Cardiac muscle cell (in vitro differentiated cells and primary cell): Measurements from ENCODE around the gene TNFSF13B. TPM values are rescaled to one million over a fixed set of nuclear protein-coding genes. Genes with fewer than 3 reads are reported as not detected.

Source experiments
- DNase-seq, 2 donors: peaks; one replicate each; pipeline versions ENCODE4 v3.0.0 to v3.0.0-alpha.2; 2010 to 2017; ENCODE audit warnings: low read depth in 1 of 2, low spot score in 1 of 2
- H3K27ac ChIP-seq: fragments of 200-600 bp; sonication (generic); 2 replicates; pipeline ENCODE4 v1.5.1; 2016
- H3K27me3 ChIP-seq: fragments of 200-600 bp; sonication (generic); 2 replicates; pipeline ENCODE4 v1.6.0; 2016; ENCODE audit warnings: control low read depth
- H3K36me3 ChIP-seq: fragments of 200-600 bp; sonication (generic); 2 replicates; pipeline ENCODE4 v1.5.1; 2016; ENCODE audit warnings: control low read depth
- H3K4me1 ChIP-seq: fragments of 200-600 bp; sonication (generic); 2 replicates; pipeline ENCODE4 v1.8.1; 2017; ENCODE audit warnings: low read depth, mild to moderate bottlenecking, mixed run types
- H3K4me3 ChIP-seq: fragments of 200-600 bp; sonication (generic); 2 replicates; pipeline ENCODE4 v1.5.1; 2016; ENCODE audit warnings: mild to moderate bottlenecking
- H3K9me3 ChIP-seq: fragments of 200-600 bp; sonication (generic); 2 replicates; pipeline ENCODE4 v1.5.1; 2017; ENCODE audit warnings: low read depth, mild to moderate bottlenecking, control low read depth
- CTCF ChIP-seq: IDR thresholded peaks from 2 replicates; pipeline ENCODE4 v1.5.1; 2012; ENCODE audit warnings: low read depth, mild to moderate bottlenecking, low read length
- polyA plus RNA-seq: library from polyadenylated mRNA; unstranded; fragments of >200 nt; fragmentation: Nextera tagmentation; extraction: Ambion mirVana; gene quantifications from 2 replicates; pipeline ENCODE4 v1.2.1, GENCODE V29; 2016
- total RNA-seq: library from RNA; depleted of rRNA; stranded (reverse); fragments of >200 nt; gene quantifications from 2 replicates; pipeline ENCODE4 v1.2.3, GENCODE V29; 2016

TNFSF13B gene
- total and polyA plus RNA-seq, 2 experiments from 2014 or later = 0.56 to 0.69 TPM

GRCh38 chr13:108227651-108228272 lies 41.8 kb upstream of the TNFSF13B start:
- Histone ChIP-seq H3K4me3 (no peak overlapping the region), H3K9me3 (no peaks in the 10 kb centered on the region), H3K36me3 (no peaks in the 10 kb centered on the region), H3K27me3 (no peaks in the 10 kb centered on the region), H3K27ac (peak overlapping the region; percentile 92), H3K4me1 (peaks cover 62% of the 10 kb centered on the region)
- peak; percentile 71 for TF ChIP-seq CTCF
- DNase-seq = peak; percentile 32 to 64

GRCh38 chr13:108230377-108230776 lies 39.1 kb upstream of the TNFSF13B start:
- no peak overlapping the region for H3K27ac ChIP-seq
- H3K9me3 ChIP-seq = no peaks in the 10 kb centered on the region
- H3K36me3 ChIP-seq = no peaks in the 10 kb centered on the region
- H3K4me3 ChIP-seq = no peak overlapping the region
- no peak for DNase-seq
- peaks cover 36% of the 10 kb centered on the region for H3K4me1 ChIP-seq
- TF ChIP-seq CTCF = no peak
- H3K27me3 ChIP-seq = no peaks in the 10 kb centered on the region

- no peaks in the 10 kb centered on the region for H3K36me3 ChIP-seq
- no peaks in the 10 kb centered on the region for H3K9me3 ChIP-seq
- no peaks in the 10 kb centered on the region for H3K27me3 ChIP-seq
- H3K4me1 ChIP-seq = no peaks in the 10 kb centered on the region
- no peak overlapping the region for H3K4me3 ChIP-seq
- no peak overlapping the region for H3K27ac ChIP-seq
- no peak for DNase-seq
- no peak for TF ChIP-seq CTCF
Measured at GRCh38 chr13:108249150-108249549, 20.4 kb upstream of the TNFSF13B start.

GRCh38 chr13:108257248-108257647 lies 12.3 kb upstream of the TNFSF13B start:
- H3K9me3 ChIP-seq = no peaks in the 10 kb centered on the region
- H3K27me3 ChIP-seq = no peaks in the 10 kb centered on the region
- no peak overlapping the region for H3K27ac ChIP-seq
- no peak for DNase-seq
- TF ChIP-seq CTCF = no peak
- no peaks in the 10 kb centered on the region for H3K4me1 ChIP-seq
- H3K4me3 ChIP-seq = no peak overlapping the region
- no peaks in the 10 kb centered on the region for H3K36me3 ChIP-seq

- DNase-seq = no peak
- TF ChIP-seq CTCF = no peak
Measured at GRCh38 chr13:108263621-108264355, 5.7 kb upstream of the TNFSF13B start.

More at GRCh38 chr13:108263621-108264355, 5.7 kb upstream of the TNFSF13B start:
- H3K4me1 ChIP-seq = no peaks in the 10 kb centered on the region
- no peak overlapping the region for H3K27ac ChIP-seq
- H3K9me3 ChIP-seq = no peaks in the 10 kb centered on the region
- H3K27me3 ChIP-seq = no peaks in the 10 kb centered on the region
- H3K36me3 ChIP-seq = no peaks in the 10 kb centered on the region
- no peak overlapping the region for H3K4me3 ChIP-seq
